ENCODE results near the gene ZAP70. TPM values are rescaled to one million over a fixed set of nuclear protein-coding genes. Genes with fewer than 3 reads are reported as not detected.

The ZAP70 gene
- total and polyA plus RNA-seq, 10 of the 15 experiments (the other 5 are each of a cell fraction or from before 2014, with no cell fraction given): 0.18 to 2.9 (median 1.2) TPM; not detected in 1

- no peaks in the 10 kb centered on the region for H3K4me1 ChIP-seq (ENCODE audit: control insufficient read depth, insufficient read depth, low read length)
- no peak for ATAC-seq
- H3K4me2 ChIP-seq (ENCODE audit: control insufficient read depth, insufficient read depth): no peak overlapping the region
- no peak overlapping the region for H3K4me3 ChIP-seq
- in situ Hi-C loops (cut with MboI): loop anchor here (10.0 kb wide), 2 partner anchors 651 to 1669 kb away; no protein-coding TSS in a partner anchor
- peaks cover 2% of the 10 kb centered on the region; the same call in 1 of the 3 replicates for H3K9me3 ChIP-seq (replicated peaks; ENCODE audit: control insufficient read depth, insufficient read depth, low read length)
- intact Hi-C loops (cut with micrococcal nuclease; ENCODE audit: unreplicated experiment): no loop called here
- H3K27me3 ChIP-seq (replicated peaks in 1 of 2; ENCODE audit: control insufficient read depth in 2 of 2, insufficient read depth in 2 of 2, low read length in 1 of 2): no peaks in the 10 kb centered on the region
- H3K27ac ChIP-seq (ENCODE audit: control insufficient read depth, insufficient read depth): no peak overlapping the region
- RAD21 ChIA-PET (ENCODE audit: unreplicated experiment): no interaction called here
- H3K36me3 ChIP-seq (ENCODE audit: control insufficient read depth in 2 of 2, insufficient read depth in 2 of 2, low read length in 1 of 2): no peaks in the 10 kb centered on the region
- H2AFZ ChIP-seq (ENCODE audit: control insufficient read depth, low read depth, low read length): no peak overlapping the region
- WGBS (ENCODE audit: insufficient coverage, insufficient replicate concordance, low lambda C conversion rate, missing lambda C conversion rate): 55% methylated on average over 20 of the region's 20 CpGs
- POLR2A ChIA-PET: no interaction called here
- CTCF ChIA-PET: no interaction called here
- no peak for FAIRE-seq
- no peak for TF ChIP-seq TCF12 (IDR thresholded peaks at IDR 0.05; ENCODE audit: low read depth, low read length)
- no peak for TF ChIP-seq REST (IDR thresholded peaks at IDR 0.05; ENCODE audit: low read depth, low read length)
- no peak for TF ChIP-seq MXI1 (IDR thresholded peaks at IDR 0.05; ENCODE audit: low read depth, low read length)
- TF ChIP-seq BRCA1 (IDR thresholded peaks at IDR 0.05; ENCODE audit: low read depth, low read length): no peak
- no peak for TF ChIP-seq NKRF (conservative IDR thresholded peaks at IDR 0.05)
- TF ChIP-seq ZBTB33 (IDR thresholded peaks at IDR 0.05): no peak
- no peak for TF ChIP-seq USF1 (IDR thresholded peaks at IDR 0.05; ENCODE audit: borderline replicate concordance, extremely low read length, insufficient read depth, low read depth, low read length)
- no peak for TF ChIP-seq BMI1 (IDR thresholded peaks at IDR 0.05; ENCODE audit: borderline replicate concordance)
- no peak for TF ChIP-seq FOS (IDR thresholded peaks at IDR 0.05; ENCODE audit: borderline replicate concordance, extremely low read depth, insufficient read length)
- no peak overlapping the region for H3K9ac ChIP-seq (ENCODE audit: control insufficient read depth, insufficient read depth, low read length)
- H3K79me2 ChIP-seq (ENCODE audit: control insufficient read depth, insufficient read depth, low read length): no peaks in the 10 kb centered on the region
- SMC1A ChIA-PET (ENCODE audit: uncharacterized antibody, unreplicated experiment): no interaction called here
- BruUV-seq (replicated peaks): no TSS peak
- no peak for DNase-seq (ENCODE audit: low read depth, low spot score)
- H4K20me1 ChIP-seq (ENCODE audit: control insufficient read depth, insufficient read depth): no peaks in the 10 kb centered on the region
These were observed 20.1 kb downstream of the ZAP70 start for GRCh38 chr2:97733341-97734035.
